Renal pelvis (tissue), 4 donors: ENCODE measurements around the gene MAGEB3. TPM values are rescaled to one million over a fixed set of nuclear protein-coding genes. Genes with fewer than 3 reads are reported as not detected.

Source experiments
- DNase-seq: peaks from one replicate; pipeline ENCODE4 v3.0.0-alpha.2; 2013
- polyA plus RNA-seq, 3 donors: library from polyadenylated mRNA; unstranded; fragments of 120-200 nt; gene quantifications; one replicate each; pipeline ENCODE4 v1.2.1, GENCODE V29; 2013; ENCODE audit not compliant: insufficient read length in 3 of 3

Gene MAGEB3
- polyA plus RNA-seq, 3 donors: not detected

DNA sequence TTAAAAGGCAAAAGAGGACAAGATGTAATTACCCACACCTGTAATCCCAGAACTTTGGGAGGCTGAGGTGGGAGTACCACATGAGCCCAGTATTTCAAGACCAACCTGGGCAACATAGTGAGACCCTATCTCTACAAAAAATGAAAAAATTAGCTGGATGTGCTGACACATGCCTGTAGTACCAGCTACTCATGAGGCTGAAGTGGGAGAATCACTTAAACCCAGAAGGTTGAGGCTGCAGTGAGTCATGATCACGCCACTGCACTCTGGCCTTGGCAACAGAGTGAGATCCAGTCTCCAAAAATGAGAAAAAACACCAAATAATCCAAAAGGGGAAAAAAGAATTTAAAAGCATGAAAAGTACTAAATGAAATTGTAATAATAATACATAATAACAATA is 47.9 kb downstream of the MAGEB3 start:
- DNase-seq: no peak

DNA sequence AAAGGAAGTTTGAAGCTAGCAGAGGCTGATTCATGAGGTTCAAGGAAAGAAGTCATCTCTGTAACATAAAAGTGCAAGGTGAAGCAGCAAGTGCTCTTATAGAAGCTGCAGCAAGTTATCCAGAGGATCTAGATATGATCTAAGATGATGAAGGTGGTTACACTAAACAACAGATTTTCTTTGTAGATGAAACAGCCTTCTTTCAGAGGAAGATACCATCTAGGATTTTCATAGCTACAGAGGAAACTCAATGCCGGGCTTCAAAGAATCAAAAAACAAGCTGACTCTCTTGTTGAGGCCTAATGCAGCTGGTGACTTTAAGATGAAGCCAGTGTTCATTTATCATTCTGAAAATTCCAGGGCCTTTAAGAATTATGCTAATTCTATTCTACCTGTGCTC is 50.0 kb downstream of the MAGEB3 start:
- no peak for DNase-seq

DNA sequence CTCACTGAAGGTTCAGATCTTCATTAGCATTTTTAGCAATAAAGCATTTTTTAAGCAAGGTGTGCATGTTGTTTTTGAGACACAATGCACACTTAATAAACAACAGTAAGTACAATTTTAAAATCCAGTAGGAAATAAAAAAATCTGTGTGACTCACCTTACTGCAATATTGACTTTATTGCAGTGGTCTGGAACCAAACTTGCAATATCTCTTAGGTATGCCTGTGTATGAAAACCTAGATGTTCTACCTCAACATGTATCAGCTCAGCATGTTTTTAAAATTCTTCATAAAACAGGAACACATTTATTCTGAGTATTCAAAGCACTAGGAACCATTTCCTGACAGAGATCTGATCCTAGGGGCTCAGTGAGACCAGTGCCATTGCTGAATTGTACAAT is 52.1 kb downstream of the MAGEB3 start:
- no peak for DNase-seq

DNA sequence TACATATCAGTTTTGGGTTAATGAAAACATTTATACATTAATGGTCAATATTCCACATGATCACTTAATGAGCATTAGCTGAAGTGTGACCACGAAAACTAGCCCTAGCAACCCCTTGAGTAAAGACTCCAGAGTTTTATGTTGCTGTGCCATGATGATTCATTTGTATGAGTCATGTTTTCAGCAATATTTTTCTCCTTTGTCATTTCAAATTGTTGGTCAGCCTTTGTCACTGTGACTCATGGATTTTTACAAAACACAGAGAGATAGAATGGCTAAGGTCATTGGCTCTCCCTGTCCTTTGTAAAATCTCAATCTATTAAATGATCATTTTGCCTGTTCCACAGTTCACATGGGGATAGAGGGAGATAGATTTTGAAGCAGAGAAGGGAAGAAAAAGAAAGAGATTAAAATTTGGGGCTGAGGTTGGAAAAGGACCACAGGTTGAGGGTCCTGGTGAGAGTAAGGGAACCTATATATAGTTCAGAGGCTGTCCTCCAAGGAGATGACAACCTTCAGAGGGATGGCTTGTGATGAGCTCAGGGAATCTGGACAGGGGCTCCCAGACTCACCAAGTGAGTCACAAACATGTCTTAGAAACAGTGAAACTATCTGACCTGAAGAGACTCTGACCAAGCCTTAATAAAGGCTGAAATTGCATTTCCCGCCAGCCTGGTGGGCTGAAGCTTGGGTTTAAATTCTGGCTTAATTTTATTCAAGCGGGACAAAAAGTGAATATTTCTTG is 53.2 kb downstream of the MAGEB3 start:
- DNase-seq: no peak

Other genes with a start within 250 kb of the MAGEB3 start
- gene MAGEB2, start 15.1 kb upstream of the MAGEB3 start, polyA plus RNA-seq: not detected
- not detected for gene MAGEB4, start 11.3 kb downstream of the MAGEB3 start, polyA plus RNA-seq
- gene MAGEB1, start 16.5 kb downstream of the MAGEB3 start, polyA plus RNA-seq: not detected
- under 1 TPM; 0.14 to 0.47 (median 0.37) TPM for gene NR0B1, start 78.7 kb downstream of the MAGEB3 start, polyA plus RNA-seq